Loucy (cell line): ENCODE results near the gene SNRNP48.

Experiments used
- H2AFZ ChIP-seq: fragments of 200-600 bp; sonication (generic); 2 replicates; pipeline ENCODE4 v1.6.0; 2016; ENCODE audit warnings: antibody characterized with exemption, mild to moderate bottlenecking, low read length, moderate library complexity
- H3F3A ChIP-seq: fragments of 200-600 bp; 2 replicates; pipeline ENCODE4 v1.6.0; 2016; ENCODE audit warnings: antibody characterized with exemption, low read depth, mild to moderate bottlenecking
- H3K27me3 ChIP-seq: fragments of 200-600 bp; sonication (generic); 2 replicates; pipeline ENCODE4 v1.6.1; 2014; ENCODE audit warnings: low read length, mild to moderate bottlenecking; ENCODE audit not compliant: insufficient read depth, poor library complexity, severe bottlenecking
- H3K36me3 ChIP-seq: fragments of 200-600 bp; sonication (generic); 2 replicates; pipeline ENCODE4 v1.6.1; 2016; ENCODE audit warnings: low read length; ENCODE audit not compliant: insufficient read depth
- H3K4me1 ChIP-seq: fragments of 200-600 bp; sonication (generic); 2 replicates; pipeline ENCODE4 v1.5.1; 2014; ENCODE audit warnings: low read length, mild to moderate bottlenecking; ENCODE audit not compliant: insufficient read depth, poor library complexity, severe bottlenecking
- H3K4me2 ChIP-seq: fragments of 200-600 bp; sonication (generic); 2 replicates; pipeline ENCODE4 v1.6.0; 2014; ENCODE audit warnings: antibody characterized with exemption, low read length, low read depth, mild to moderate bottlenecking; ENCODE audit not compliant: poor library complexity, severe bottlenecking
- H3K4me3 ChIP-seq: fragments of 200-600 bp; sonication (generic); 2 replicates; pipeline ENCODE4 v1.5.1; 2014; ENCODE audit warnings: low read length, mild to moderate bottlenecking, mixed read lengths; ENCODE audit not compliant: poor library complexity, severe bottlenecking
- H3K79me2 ChIP-seq: fragments of 200-600 bp; sonication (generic); 2 replicates; pipeline ENCODE4 v1.6.1; 2014; ENCODE audit warnings: low read length; ENCODE audit not compliant: insufficient read depth
- H3K9ac ChIP-seq: fragments of 200-600 bp; sonication (generic); 2 replicates; pipeline ENCODE4 v1.6.0; 2014; ENCODE audit warnings: mild to moderate bottlenecking, low read depth, low read length, moderate library complexity; ENCODE audit not compliant: poor library complexity, severe bottlenecking
- H3K9me2 ChIP-seq: fragments of 200-600 bp; sonication (generic); replicated peaks from 2 replicates; pipeline ENCODE4 v1.6.1; 2016; ENCODE audit warnings: low read depth, low read length, mixed read lengths
- H3K9me3 ChIP-seq: fragments of 200-600 bp; sonication (generic); 2 replicates; pipeline ENCODE4 v1.6.1; 2014; ENCODE audit warnings: mild to moderate bottlenecking, antibody characterized with exemption, low read length, low read depth; ENCODE audit not compliant: insufficient read depth
- H4K20me1 ChIP-seq: fragments of 200-600 bp; sonication (generic); 2 replicates; pipeline ENCODE4 v1.6.0; 2014; ENCODE audit warnings: antibody characterized with exemption, low read length, mild to moderate bottlenecking; ENCODE audit not compliant: insufficient read depth, poor library complexity, severe bottlenecking
- EZH2phosphoT487 ChIP-seq: fragments of 200-600 bp; IDR thresholded peaks from 2 replicates; pipeline ENCODE4 v1.6.1; 2018; ENCODE audit warnings: antibody characterized with exemption, mild to moderate bottlenecking, moderate library complexity, borderline replicate concordance
- TF ChIP-seq, protein P1 (sequence below): fragments of 200-600 bp; sonication (generic); conservative IDR thresholded peaks from 2 replicates; pipeline ENCODE4 v1.5.1; 2014; ENCODE audit warnings: mild to moderate bottlenecking, antibody characterized with exemption, low read length

Gene SNRNP48

DNA sequence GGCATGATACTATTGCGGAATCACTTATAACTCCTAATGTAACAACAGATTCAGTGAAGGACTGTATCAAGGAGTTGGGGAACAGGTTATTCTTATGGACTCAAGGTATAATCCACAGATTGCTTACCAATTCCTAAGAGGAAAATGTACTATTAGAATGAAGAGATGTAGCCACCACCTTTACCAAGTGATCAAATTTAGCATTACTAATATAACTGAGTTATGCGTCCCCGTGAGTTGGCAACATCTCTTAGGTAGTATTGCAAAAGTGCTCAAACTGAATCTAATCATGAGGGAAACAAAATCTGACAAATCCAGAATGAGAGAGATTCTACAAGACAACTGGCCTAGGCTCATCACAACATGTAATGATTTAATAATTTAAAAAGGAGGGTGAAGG is 777 bp upstream of the SNRNP48 start:
- peak overlapping the region; percentile 99 for H3K4me2 ChIP-seq
- peaks cover 42% of the 10 kb centered on the region for H3K79me2 ChIP-seq
- no peaks in the 10 kb centered on the region for H3K36me3 ChIP-seq
- H4K20me1 ChIP-seq: peaks cover 36% of the 10 kb centered on the region
- H2AFZ ChIP-seq: no peak overlapping the region
- H3K9me2 ChIP-seq: no peaks in the 10 kb centered on the region
- peaks cover 22% of the 10 kb centered on the region for H3K4me1 ChIP-seq
- no peaks in the 10 kb centered on the region for H3K9me3 ChIP-seq
- no peaks in the 10 kb centered on the region for H3F3A ChIP-seq
- peak overlapping the region; percentile 93 for H3K9ac ChIP-seq
- no peaks in the 10 kb centered on the region for H3K27me3 ChIP-seq
- no peak for TF ChIP-seq EZH2phosphoT487
- TF ChIP-seq, protein P1, sequence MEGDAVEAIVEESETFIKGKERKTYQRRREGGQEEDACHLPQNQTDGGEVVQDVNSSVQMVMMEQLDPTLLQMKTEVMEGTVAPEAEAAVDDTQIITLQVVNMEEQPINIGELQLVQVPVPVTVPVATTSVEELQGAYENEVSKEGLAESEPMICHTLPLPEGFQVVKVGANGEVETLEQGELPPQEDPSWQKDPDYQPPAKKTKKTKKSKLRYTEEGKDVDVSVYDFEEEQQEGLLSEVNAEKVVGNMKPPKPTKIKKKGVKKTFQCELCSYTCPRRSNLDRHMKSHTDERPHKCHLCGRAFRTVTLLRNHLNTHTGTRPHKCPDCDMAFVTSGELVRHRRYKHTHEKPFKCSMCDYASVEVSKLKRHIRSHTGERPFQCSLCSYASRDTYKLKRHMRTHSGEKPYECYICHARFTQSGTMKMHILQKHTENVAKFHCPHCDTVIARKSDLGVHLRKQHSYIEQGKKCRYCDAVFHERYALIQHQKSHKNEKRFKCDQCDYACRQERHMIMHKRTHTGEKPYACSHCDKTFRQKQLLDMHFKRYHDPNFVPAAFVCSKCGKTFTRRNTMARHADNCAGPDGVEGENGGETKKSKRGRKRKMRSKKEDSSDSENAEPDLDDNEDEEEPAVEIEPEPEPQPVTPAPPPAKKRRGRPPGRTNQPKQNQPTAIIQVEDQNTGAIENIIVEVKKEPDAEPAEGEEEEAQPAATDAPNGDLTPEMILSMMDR: no peak
- H3K4me3 ChIP-seq: peak overlapping the region; percentile 92

DNA sequence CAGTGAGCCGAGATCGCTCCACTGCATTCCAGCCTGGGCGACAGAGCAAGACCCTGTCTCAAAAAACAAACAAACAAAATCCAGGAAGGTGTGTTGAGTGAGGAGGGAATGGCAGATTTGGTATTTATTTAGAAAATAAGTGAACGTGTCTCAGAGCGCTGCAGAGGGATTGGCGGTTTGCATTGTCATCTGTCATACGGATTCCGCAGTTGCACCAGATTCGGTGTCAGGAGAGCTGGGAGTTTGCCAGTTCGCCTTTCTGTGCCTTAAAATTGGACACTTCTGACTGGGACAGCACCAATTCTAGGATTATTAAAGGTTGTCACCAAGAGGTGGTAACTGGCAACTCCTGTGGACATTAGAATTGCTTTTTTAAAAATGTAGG is 912 bp downstream of the SNRNP48 start:
- H2AFZ ChIP-seq: no peak overlapping the region
- H3K9me2 ChIP-seq: no peaks in the 10 kb centered on the region
- peaks cover 55% of the 10 kb centered on the region for H3K79me2 ChIP-seq
- H3F3A ChIP-seq: no peaks in the 10 kb centered on the region
- TF ChIP-seq EZH2phosphoT487: no peak
- peak overlapping the region; percentile 99 for H3K4me2 ChIP-seq
- no peaks in the 10 kb centered on the region for H3K9me3 ChIP-seq
- no peaks in the 10 kb centered on the region for H3K27me3 ChIP-seq
- peak overlapping the region; percentile 93 for H3K9ac ChIP-seq
- peaks cover 12% of the 10 kb centered on the region; the same call in 1 of the 2 replicates for H3K36me3 ChIP-seq
- H4K20me1 ChIP-seq: peaks cover 43% of the 10 kb centered on the region
- peak overlapping the region; percentile 92 for H3K4me3 ChIP-seq
- peaks cover 36% of the 10 kb centered on the region for H3K4me1 ChIP-seq

DNA sequence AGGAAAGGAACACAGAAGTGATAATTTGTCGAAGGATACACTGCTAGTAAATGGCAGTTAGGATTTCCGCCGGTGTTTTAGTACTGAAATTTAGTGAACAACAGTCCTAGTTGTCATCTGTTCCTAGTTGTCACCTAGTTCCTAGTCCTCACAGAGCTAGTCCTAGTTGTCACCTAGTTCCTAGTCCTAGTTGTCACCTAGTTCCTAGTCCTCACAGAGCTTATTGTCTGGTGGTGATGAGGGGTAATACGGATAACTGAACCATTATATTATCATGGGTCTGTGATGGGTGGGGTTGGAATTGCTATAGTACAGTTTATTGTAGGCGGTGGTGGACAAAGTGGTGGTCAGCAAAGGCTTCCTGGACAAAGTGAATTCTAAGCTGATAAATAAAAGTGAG is 1.8 kb downstream of the SNRNP48 start:
- Histone ChIP-seq H3K9ac (peak overlapping the region; percentile 93), H3K4me3 (peak overlapping the region; percentile 92), H2AFZ (no peak overlapping the region), H3K9me3 (no peaks in the 10 kb centered on the region), H3K9me2 (no peaks in the 10 kb centered on the region), H3K79me2 (peaks cover 55% of the 10 kb centered on the region), H3K27me3 (no peaks in the 10 kb centered on the region), H3K4me2 (peak overlapping the region; percentile 99), H3K4me1 (peaks cover 43% of the 10 kb centered on the region), H3K36me3 (peaks cover 16% of the 10 kb centered on the region; the same call in 1 of the 2 replicates), H3F3A (no peaks in the 10 kb centered on the region), H4K20me1 (peaks cover 43% of the 10 kb centered on the region)
- TF ChIP-seq EZH2phosphoT487: no peak
- TF ChIP-seq, protein P1: no peak

DNA sequence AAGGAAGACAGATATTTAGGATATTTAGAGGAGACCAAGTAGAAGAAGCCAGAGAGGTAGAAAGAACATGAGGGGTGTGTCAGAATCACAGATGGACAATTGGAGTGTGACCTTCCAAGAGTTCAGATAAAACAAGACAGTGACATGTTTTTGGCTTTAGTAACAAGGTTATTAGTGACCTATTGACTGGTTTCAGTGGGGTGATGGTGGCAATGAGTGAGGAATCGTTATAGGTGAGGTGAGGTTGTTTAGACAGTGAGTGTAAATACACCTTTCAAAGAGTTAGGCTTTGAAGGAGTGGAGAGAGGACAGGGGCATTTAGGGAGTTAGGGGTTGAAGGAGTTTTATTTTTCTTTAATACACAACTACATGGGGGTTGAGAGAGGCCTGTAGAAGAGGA is 3.2 kb downstream of the SNRNP48 start:
- peak overlapping the region; percentile 99 for H3K4me2 ChIP-seq
- peaks cover 46% of the 10 kb centered on the region for H3K4me1 ChIP-seq
- no peaks in the 10 kb centered on the region for H3K27me3 ChIP-seq
- H3F3A ChIP-seq: no peaks in the 10 kb centered on the region
- H3K4me3 ChIP-seq: peak overlapping the region; percentile 92
- H2AFZ ChIP-seq: no peak overlapping the region
- H3K9me2 ChIP-seq: no peaks in the 10 kb centered on the region
- peaks cover 43% of the 10 kb centered on the region for H4K20me1 ChIP-seq
- peaks cover 55% of the 10 kb centered on the region for H3K79me2 ChIP-seq
- H3K9me3 ChIP-seq: no peaks in the 10 kb centered on the region
- TF ChIP-seq, protein P1: no peak
- no peak for TF ChIP-seq EZH2phosphoT487
- H3K36me3 ChIP-seq: peaks cover 22% of the 10 kb centered on the region; the same call in 1 of the 2 replicates
- H3K9ac ChIP-seq: peak overlapping the region; percentile 93
